GM10248 (cell line): Measurements from ENCODE around the gene DERL3.

ENCODE experiments used
- CTCF ChIA-PET: fragments of 300-600 bp; sonication (Branson Sonifier 250); formaldehyde crosslinking; extraction: SDS; loops from one replicate; lab custom pipeline; 2021; ENCODE audit warnings: antibody characterized with exemption; lab: Yijun Ruan, JAX
- POLR2A ChIA-PET: fragments of 350-650 bp; sonication (Branson Sonifier 250); formaldehyde crosslinking; extraction: SDS; loops from one replicate; lab custom pipeline; 2020; ENCODE audit warnings: antibody characterized with exemption; lab: Yijun Ruan, JAX
- DNase-seq: peaks from one replicate; pipeline ENCODE4 v3.0.0; 2012; ENCODE audit errors: extremely low spot score
- CTCF ChIP-seq: IDR thresholded peaks from 2 replicates; pipeline ENCODE4 v1.5.1; 2012; ENCODE audit warnings: mild to moderate bottlenecking, low read depth; ENCODE audit errors: extremely low read depth, missing control alignments, control extremely low read depth

The DERL3 gene

GRCh38 chr22:23790819-23791737, 47.7 kb downstream of the DERL3 start:
- POLR2A ChIA-PET, result no interaction called here
- DNase-seq, result no peak
- CTCF ChIA-PET, result no interaction called here
- no peak for TF ChIP-seq CTCF

- DNase-seq, result no peak
- TF ChIP-seq CTCF, result no peak
- ChIA-PET POLR2A (no interaction called here), CTCF (interaction anchor here (1.4 to 3.5 kb wide), 6 partner anchors 8 to 62 kb away, joined by 4 to 16 read pairs (median 5); no protein-coding TSS in a partner anchor)
Observed at GRCh38 chr22:23789638-23790037, 49.2 kb downstream of the DERL3 start.

- CTCF ChIA-PET, result interaction anchor here (0.9 to 3.5 kb wide), 7 partner anchors 9 to 62 kb away, joined by 4 to 16 read pairs (median 5); no protein-coding TSS in a partner anchor
- DNase-seq, result no peak
- POLR2A ChIA-PET, result interaction anchor here (1.0 kb wide), 1 partner anchor 10 kb away, joined by 4 read pairs; no protein-coding TSS in a partner anchor
- TF ChIP-seq CTCF, result no peak
Observed at GRCh38 chr22:23789121-23789520, 49.7 kb downstream of the DERL3 start.

GRCh38 chr22:23787910-23788309, 50.9 kb downstream of the DERL3 start:
- POLR2A ChIA-PET, result interaction anchor here (0.6 to 1.0 kb wide), 2 partner anchors 11 to 22 kb away, joined by 4 to 6 read pairs; no protein-coding TSS in a partner anchor
- no peak for TF ChIP-seq CTCF
- no peak for DNase-seq
- CTCF ChIA-PET, result interaction anchor here (0.9 to 3.5 kb wide), 4 partner anchors 10 to 62 kb away, joined by 4 to 16 read pairs (median 8); no protein-coding TSS in a partner anchor

- DNase-seq, result no peak
- no peak for TF ChIP-seq CTCF
- POLR2A ChIA-PET, result no interaction called here
- CTCF ChIA-PET, result interaction anchor here (1.0 to 3.5 kb wide), 4 partner anchors 10 to 62 kb away, joined by 3 to 16 read pairs (median 8); no protein-coding TSS in a partner anchor
Observed at GRCh38 chr22:23787600-23787896, 51.3 kb downstream of the DERL3 start.

GRCh38 chr22:23786752-23787599, 51.8 kb downstream of the DERL3 start, which contains the start of gene SMARCB1:
TSS of gene SMARCB1 (plus strand) at chr22:23786966. CDS start at chr22:23787170, 204 bp downstream.
- TF ChIP-seq CTCF, result no peak
- ChIA-PET POLR2A (interaction anchor here (0.5 to 1.3 kb wide), 2 partner anchors 60 to 1612 kb away, joined by 3 to 4 read pairs; no protein-coding TSS in a partner anchor), CTCF (interaction anchor here (1.0 to 3.5 kb wide), 4 partner anchors 9 to 63 kb away, joined by 3 to 16 read pairs (median 5); no protein-coding TSS in a partner anchor)
- peak; percentile 94 for DNase-seq
